RCC 7860 (cell line): Measurements from ENCODE around the gene FAM98C.

Experiments used
- DNase-seq: peaks from one replicate; pipeline ENCODE4 v3.0.0-alpha.2; 2015; ENCODE audit warnings: low spot score
- FAIRE-seq: peaks from 2 replicates; lab custom pipeline; 2012; peaks lifted over from hg19 to GRCh38; lab: Jason Lieb, UNC

The FAM98C gene

DNA sequence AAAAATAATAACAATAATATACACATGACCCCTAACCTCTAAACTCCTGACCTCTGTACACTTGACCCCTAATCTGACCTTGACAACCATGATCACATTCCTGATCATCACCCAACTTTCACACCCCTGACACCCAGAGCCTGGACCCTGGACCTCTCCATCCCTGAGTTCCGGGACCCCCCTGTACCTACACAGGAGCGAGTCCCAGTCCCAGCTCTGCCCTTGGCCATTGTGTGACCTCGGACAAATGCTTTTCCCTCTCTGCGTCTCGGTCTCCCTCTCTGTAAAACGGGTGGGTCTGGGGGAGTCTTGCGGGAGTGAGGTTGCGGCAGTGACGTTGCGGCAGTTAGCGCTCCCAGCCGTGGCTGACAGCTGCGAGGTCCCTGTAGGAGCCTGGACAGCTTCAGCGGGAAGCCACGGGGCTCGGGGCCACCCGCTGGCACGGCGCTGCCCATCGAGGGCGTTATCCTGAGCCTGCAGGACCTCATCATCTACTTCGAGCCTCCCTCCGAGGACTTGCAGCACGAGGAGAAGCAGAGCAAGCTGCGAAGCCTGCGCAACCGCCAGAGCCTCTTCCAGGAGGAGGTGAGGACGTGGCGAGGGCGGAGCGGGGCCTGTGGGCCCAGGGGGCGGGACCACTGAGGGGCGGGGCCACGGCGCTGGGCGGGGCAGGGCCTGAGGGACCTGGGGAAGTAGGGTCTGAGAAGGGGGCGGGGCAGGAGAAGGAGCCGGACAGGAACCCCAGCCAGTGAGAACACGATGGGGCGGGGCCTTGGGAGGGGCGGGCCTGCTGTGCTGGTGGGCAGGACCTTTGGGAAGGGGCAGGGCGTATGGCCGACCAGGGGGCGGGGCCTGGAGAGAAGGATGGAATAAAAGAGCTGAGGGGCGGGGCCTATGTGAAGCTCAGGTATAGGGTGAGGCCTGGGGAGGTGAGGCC, 49.8 kb downstream of the FAM98C start:
- FAIRE-seq (no peak), DNase-seq (no peak)

DNA sequence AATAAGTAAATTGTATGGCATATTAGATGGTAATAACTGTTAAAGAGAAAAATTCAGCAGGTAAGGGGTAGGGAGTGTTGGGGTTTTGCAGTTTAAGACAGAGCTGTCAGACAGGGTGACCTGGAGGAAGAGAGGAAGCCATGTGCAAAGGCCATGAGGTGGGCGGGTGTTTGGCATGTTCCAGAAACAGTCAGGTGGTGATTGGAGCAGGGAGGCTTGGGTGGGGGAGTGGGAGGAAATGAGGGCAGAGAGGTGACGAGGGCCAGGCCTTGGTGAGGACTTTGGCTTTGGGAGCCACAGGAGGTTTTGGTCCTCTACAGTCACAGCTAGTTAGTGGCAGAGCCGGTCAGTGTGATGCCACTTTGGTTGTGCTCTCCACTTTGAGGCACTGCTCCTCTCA, 50.7 kb downstream of the FAM98C start:
- DNase-seq: no peak
- FAIRE-seq: no peak

DNA sequence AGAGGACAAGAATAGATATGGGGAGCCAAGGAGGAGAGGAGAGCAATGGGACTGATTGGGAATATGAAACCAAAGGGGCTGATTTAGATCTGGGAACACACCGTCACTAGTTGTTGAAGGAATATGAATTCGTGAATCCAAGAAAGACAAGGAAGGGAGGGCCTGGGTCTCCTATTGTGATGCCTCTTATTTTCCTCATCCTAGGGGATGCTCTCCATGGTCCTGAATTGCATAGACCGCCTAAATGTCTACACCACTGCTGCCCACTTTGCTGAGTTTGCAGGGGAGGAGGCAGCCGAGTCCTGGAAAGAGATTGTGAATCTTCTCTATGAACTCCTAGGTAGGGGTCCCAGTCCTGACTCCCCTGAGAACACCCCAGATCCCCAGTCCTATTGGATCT, 52.1 kb downstream of the FAM98C start:
- DNase-seq (no peak), FAIRE-seq (no peak)

DNA sequence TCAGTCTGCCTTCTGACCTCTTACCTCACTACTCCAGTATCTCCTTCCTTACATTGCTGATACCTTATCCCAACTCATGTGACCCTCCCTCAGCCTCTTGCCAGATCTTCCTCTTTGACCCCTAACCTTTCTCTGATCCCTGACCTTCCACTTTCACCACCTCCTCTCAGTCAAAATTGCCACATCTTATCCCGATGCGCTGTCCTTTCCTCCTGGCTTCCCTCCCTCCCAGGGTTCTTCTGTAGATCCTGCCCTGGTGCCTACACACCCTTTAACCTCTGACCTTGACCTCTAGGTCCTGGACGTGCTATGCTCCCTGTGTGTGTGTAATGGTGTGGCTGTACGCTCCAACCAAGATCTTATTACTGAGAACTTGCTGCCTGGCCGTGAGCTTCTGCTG, 54.3 kb downstream of the FAM98C start:
- no peak for FAIRE-seq

DNA sequence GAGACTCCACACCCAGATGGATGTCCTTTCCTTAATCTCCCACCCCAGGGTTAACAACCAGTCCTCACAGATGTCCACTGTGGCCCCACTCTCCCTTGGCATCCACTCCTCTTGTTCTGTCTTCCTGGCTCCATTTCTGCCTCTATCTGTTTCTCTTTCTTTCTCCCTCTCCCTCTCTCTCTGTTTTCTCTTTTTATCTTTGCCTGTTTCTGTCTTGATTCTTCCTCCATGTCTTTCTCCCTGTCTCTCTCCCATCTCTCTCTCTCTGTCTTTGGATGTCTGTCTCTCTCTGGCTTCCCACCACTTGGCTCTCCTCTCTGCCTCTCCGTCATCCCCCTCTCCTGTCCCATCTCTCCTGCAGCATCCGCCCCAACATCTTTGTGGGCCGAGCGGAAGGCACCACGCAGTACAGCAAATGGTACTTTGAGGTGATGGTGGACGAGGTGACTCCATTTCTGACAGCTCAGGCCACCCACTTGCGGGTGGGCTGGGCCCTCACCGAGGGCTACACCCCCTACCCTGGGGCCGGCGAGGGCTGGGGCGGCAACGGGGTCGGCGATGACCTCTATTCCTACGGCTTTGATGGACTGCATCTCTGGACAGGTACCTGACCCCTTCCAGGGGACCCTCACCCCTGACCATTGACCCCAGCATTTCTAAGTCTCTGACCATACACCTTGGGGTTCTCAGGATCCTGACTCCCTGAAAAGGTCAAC, 55.0 kb downstream of the FAM98C start:
- DNase-seq (no peak), FAIRE-seq (no peak)

More for the DNA sequence above, 54.3 kb downstream of the FAM98C start:
- DNase-seq: no peak
